H9 (cell line): ENCODE results near the gene ERN1. TPM values are rescaled to one million over a fixed set of nuclear protein-coding genes. Genes with fewer than 3 reads are reported as not detected.

Experiments used
- DNase-seq: peaks from one replicate; pipeline ENCODE4 v3.0.0-alpha.2; 2017
- H2AFZ ChIP-seq: one replicate; pipeline ENCODE4 v1.6.1; 2013; ENCODE audit warnings: mild to moderate bottlenecking, low read length, control low read depth, moderate library complexity
- H2AK5ac ChIP-seq: 2 replicates; pipeline ENCODE4 v1.6.1; 2013; ENCODE audit warnings: low read length, control low read depth, mixed read lengths; ENCODE audit not compliant: insufficient read length
- H2BK120ac ChIP-seq: one replicate; pipeline ENCODE4 v1.6.1; 2013; ENCODE audit warnings: low read depth, mild to moderate bottlenecking, low read length, control low read depth, inconsistent platforms; ENCODE audit not compliant: poor library complexity, severe bottlenecking
- H2BK12ac ChIP-seq: 2 replicates; pipeline ENCODE4 v1.6.1; 2013; ENCODE audit warnings: low read length, control low read depth, mixed read lengths, low read depth; ENCODE audit not compliant: insufficient read length
- H2BK15ac ChIP-seq: 2 replicates; pipeline ENCODE4 v1.6.1; 2013; ENCODE audit warnings: low read depth, low read length, control low read depth
- H2BK20ac ChIP-seq: one replicate; pipeline ENCODE4 v1.6.1; 2013; ENCODE audit warnings: low read depth, mild to moderate bottlenecking, low read length, control low read depth, inconsistent platforms; ENCODE audit not compliant: poor library complexity, severe bottlenecking
- H2BK5ac ChIP-seq: 2 replicates; pipeline ENCODE4 v1.6.1; 2013; ENCODE audit warnings: low read length, control low read depth, mixed read lengths; ENCODE audit not compliant: insufficient read length
- H3K14ac ChIP-seq: 2 replicates; pipeline ENCODE4 v1.6.1; 2013; ENCODE audit warnings: low read length, control low read depth; ENCODE audit not compliant: insufficient read depth
- H3K18ac ChIP-seq: 2 replicates; pipeline ENCODE4 v1.6.1; 2013; ENCODE audit warnings: low read depth, mild to moderate bottlenecking, mixed read lengths, low read length, control low read depth; ENCODE audit not compliant: insufficient read length
- H3K23ac ChIP-seq: 2 replicates; pipeline ENCODE4 v1.6.1; 2013; ENCODE audit warnings: low read length, control low read depth, mixed read lengths, low read depth; ENCODE audit not compliant: insufficient read length
- H3K23me2 ChIP-seq: 2 replicates; pipeline ENCODE4 v1.6.1; 2013; ENCODE audit warnings: low read depth, mild to moderate bottlenecking, mixed read lengths, low read length, control low read depth; ENCODE audit not compliant: insufficient read length, poor library complexity, severe bottlenecking
- H3K27ac ChIP-seq: 2 replicates; pipeline ENCODE4 v1.5.1; 2013; ENCODE audit warnings: low read length, control low read depth, mixed read lengths, low read depth; ENCODE audit not compliant: insufficient read length
- H3K27me3 ChIP-seq: 2 replicates; pipeline ENCODE4 v1.6.1; 2013; ENCODE audit warnings: low read length, control low read depth, inconsistent platforms; ENCODE audit not compliant: insufficient read depth
- H3K4ac ChIP-seq: 2 replicates; pipeline ENCODE4 v1.6.1; 2013; ENCODE audit warnings: low read depth, mild to moderate bottlenecking, control low read depth, inconsistent platforms, low read length, moderate library complexity
- H3K4me1 ChIP-seq: 2 replicates; pipeline ENCODE4 v1.6.1; 2013; ENCODE audit warnings: low read length, control low read depth, inconsistent platforms; ENCODE audit not compliant: insufficient read depth
- H3K4me2 ChIP-seq: 2 replicates; pipeline ENCODE4 v1.6.1; 2013; ENCODE audit warnings: low read length, control low read depth, mixed read lengths; ENCODE audit not compliant: insufficient read length, insufficient read depth
- H3K56ac ChIP-seq: 2 replicates; pipeline ENCODE4 v1.6.1; 2013; ENCODE audit warnings: low read depth, mild to moderate bottlenecking, mixed read lengths, low read length, control low read depth; ENCODE audit not compliant: insufficient read length
- H3K79me1 ChIP-seq: 2 replicates; pipeline ENCODE4 v1.6.1; 2013; ENCODE audit warnings: low read depth, mild to moderate bottlenecking, moderate library complexity, low read length, control low read depth, inconsistent platforms; ENCODE audit not compliant: insufficient read depth, poor library complexity, severe bottlenecking
- H3K79me2 ChIP-seq: 2 replicates; pipeline ENCODE4 v1.6.1; 2013; ENCODE audit warnings: low read length, control low read depth, inconsistent platforms; ENCODE audit not compliant: insufficient read depth
- H3K9ac ChIP-seq: 2 replicates; pipeline ENCODE4 v1.6.1; 2013; ENCODE audit warnings: low read length, control low read depth, mixed read lengths; ENCODE audit not compliant: insufficient read length; ENCODE audit errors: extremely low read depth
- H3K9me3 ChIP-seq: one replicate; pipeline ENCODE4 v1.6.1; 2013; ENCODE audit warnings: low read depth, low read length, inconsistent platforms; ENCODE audit not compliant: control insufficient read depth
- H3T11ph ChIP-seq: one replicate; pipeline ENCODE4 v1.6.1; 2013; ENCODE audit warnings: mild to moderate bottlenecking, low read length, control low read depth, inconsistent platforms
- H4K20me1 ChIP-seq: one replicate; pipeline ENCODE4 v1.6.1; 2013; ENCODE audit not compliant: control insufficient read depth, insufficient read length, insufficient read depth
- H4K5ac ChIP-seq: 2 replicates; pipeline ENCODE4 v1.6.1; 2013; ENCODE audit warnings: low read depth, mild to moderate bottlenecking, mixed read lengths, low read length, control low read depth; ENCODE audit not compliant: insufficient read length
- H4K8ac ChIP-seq: replicated peaks from 2 replicates; pipeline ENCODE4 v1.6.1; 2013; ENCODE audit warnings: low read length, control low read depth, mixed read lengths, low read depth; ENCODE audit not compliant: insufficient read length
- H4K91ac ChIP-seq: 2 replicates; pipeline ENCODE4 v1.6.1; 2013; ENCODE audit warnings: low read depth, mild to moderate bottlenecking, moderate library complexity, mixed read lengths, low read length, control low read depth; ENCODE audit not compliant: insufficient read length
- H3K27ac Mint-ChIP-seq, 3 experiments: 2 replicates in 2 of 3; 3 replicates in 1 of 3; pipeline ENCODE4 v1.8.0; 2020 to 2021; ENCODE audit warnings: mixed read lengths in 3 of 3, mild to moderate bottlenecking in 1 of 3, moderate library complexity in 1 of 3
- H3K27me3 Mint-ChIP-seq: 2 replicates; pipeline ENCODE4 v1.8.0; 2021; ENCODE audit warnings: low read depth, mild to moderate bottlenecking, moderate library complexity, mixed read lengths
- H3K36me3 Mint-ChIP-seq, 3 experiments: 2 replicates in 2 of 3; 3 replicates in 1 of 3; pipeline ENCODE4 v1.8.0; 2020 to 2021; ENCODE audit warnings: low read depth in 3 of 3, mixed read lengths in 3 of 3; ENCODE audit not compliant: insufficient read depth in 1 of 3
- H3K4me1 Mint-ChIP-seq, 2 experiments: 2 replicates each; pipeline ENCODE4 v1.8.0; 2020; ENCODE audit warnings: mixed read lengths in 2 of 2
- H3K4me3 Mint-ChIP-seq, 2 experiments: 2 replicates in 1 of 2; 3 replicates in 1 of 2; pipeline ENCODE4 v1.8.0; 2020 to 2021; ENCODE audit warnings: mild to moderate bottlenecking in 2 of 2, mixed read lengths in 2 of 2, moderate library complexity in 1 of 2
- H3K9me3 Mint-ChIP-seq, 2 experiments: 2 replicates in 1 of 2; 3 replicates in 1 of 2; pipeline ENCODE4 v1.8.0; 2020; ENCODE audit warnings: mild to moderate bottlenecking in 2 of 2, mixed read lengths in 2 of 2, moderate library complexity in 1 of 2
- CTCF ChIP-seq: fragments of 200-600 bp; sonication (generic); conservative IDR thresholded peaks from 3 replicates; pipeline ENCODE4 v1.8.0; 2021; ENCODE audit warnings: antibody characterized with exemption, mild to moderate bottlenecking
- WGBS: extraction: QIAGEN DNeasy Blood & Tissue Kit; methylation state at CpG from one replicate; pipeline ENCODE4 v1.1.7; 2013; ENCODE audit warnings: missing lambda C conversion rate, low lambda C conversion rate, mixed read lengths; ENCODE audit not compliant: insufficient read length; ENCODE audit errors: extremely low coverage; 5-methylcytosine and 5-hydroxymethylcytosine counted together
- total RNA-seq: library from RNA; stranded (reverse); gene quantifications from 2 replicates; pipeline ENCODE4 v1.2.1, GENCODE V29; 2021

The ERN1 gene
- total RNA-seq, 1 experiment from 2014 or later = 5.0 TPM

- Histone ChIP-seq H3K23ac (no peak overlapping the region), H3K9me3 (no peaks in the 10 kb centered on the region), H3K18ac (no peak overlapping the region), H4K8ac (no peak overlapping the region), H3K79me1 (no peaks in the 10 kb centered on the region), H2BK12ac (no peak overlapping the region), H3T11ph (no peak overlapping the region), H2AFZ (no peak overlapping the region), H3K27me3 (no peaks in the 10 kb centered on the region), H2BK15ac (no peak overlapping the region), H3K27ac (no peak overlapping the region), H3K9ac (no peak overlapping the region), H2BK5ac (no peak overlapping the region), H3K79me2 (no peaks in the 10 kb centered on the region), H3K56ac (no peak overlapping the region), H3K23me2 (no peaks in the 10 kb centered on the region), H4K91ac (no peak overlapping the region), H3K4me2 (no peak overlapping the region), H3K14ac (no peak overlapping the region), H2BK120ac (no peak overlapping the region), H4K20me1 (no peaks in the 10 kb centered on the region), H3K4ac (no peak overlapping the region), H2AK5ac (no peak overlapping the region), H2BK20ac (no peak overlapping the region), H4K5ac (no peak overlapping the region), H3K4me1 (no peaks in the 10 kb centered on the region)
- no peak for TF ChIP-seq CTCF
- peaks cover 0 to 13% (median 0%) of the 10 kb centered on the region in 3 experiments; a peak in 4 of 7 replicates for H3K36me3 Mint-ChIP-seq
- no CpG with 5 or more reads among the region's 9 CpGs for WGBS
- H3K27ac Mint-ChIP-seq = no peak overlapping the region
- no peaks in the 10 kb centered on the region for H3K27me3 Mint-ChIP-seq
- no peak for DNase-seq
- no peak overlapping the region for H3K4me3 Mint-ChIP-seq
- H3K4me1 Mint-ChIP-seq = peaks cover 0 to 2% of the 10 kb centered on the region in 2 experiments; a peak in 1 of 4 replicates
- no peaks in the 10 kb centered on the region for H3K9me3 Mint-ChIP-seq
Observed at GRCh38 chr17:64048805-64049204, 81.1 kb downstream of the ERN1 start.
